Cardiac fibroblast (primary cell): ENCODE results near the gene GLI3.
A peak's percentile ranks its signal among the peaks of the same experiment; 100 is the strongest.

Source experiments
- DNase-seq, 2 donors: peaks; one replicate each; pipeline versions ENCODE4 v3.0.0 to v3.0.0-alpha.2; 2010; ENCODE audit warnings: low read depth in 2 of 2
- H3K4me3 ChIP-seq, 2 donors: replicated peaks in 1 of 2; 1 replicate in 1 of 2; 2 replicates in 1 of 2; pipeline ENCODE4 v1.5.1; 2011; ENCODE audit warnings: low read depth in 2 of 2, low read length in 2 of 2, mild to moderate bottlenecking in 2 of 2, moderate library complexity in 1 of 2
- TF ChIP-seq, protein P1 (sequence below): IDR thresholded peaks from one replicate; pipeline ENCODE4 v1.5.1; 2011; ENCODE audit warnings: low read depth, mild to moderate bottlenecking, low read length, inconsistent platforms

The GLI3 gene

DNA sequence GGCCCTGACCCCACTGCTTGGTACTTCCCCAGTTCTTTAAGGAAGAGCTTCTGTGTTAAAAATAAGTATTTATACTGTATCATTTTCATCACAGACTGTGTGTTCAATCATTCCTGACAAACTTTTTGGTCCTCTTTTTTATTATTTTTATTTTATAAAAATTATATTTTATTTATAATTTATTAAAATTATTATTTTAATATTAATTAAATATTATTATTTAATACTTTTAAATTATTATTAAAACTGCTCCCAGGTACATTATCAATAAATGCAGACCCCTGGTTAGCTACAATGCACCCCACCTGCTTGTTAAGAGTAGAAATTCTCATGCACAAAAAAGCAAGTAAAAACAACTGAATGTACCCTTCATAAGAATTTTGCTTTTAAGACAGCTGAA is 172.0 kb downstream of the GLI3 start:
- no peak overlapping the region for H3K4me3 ChIP-seq
- DNase-seq = no peak
- TF ChIP-seq, protein P1, sequence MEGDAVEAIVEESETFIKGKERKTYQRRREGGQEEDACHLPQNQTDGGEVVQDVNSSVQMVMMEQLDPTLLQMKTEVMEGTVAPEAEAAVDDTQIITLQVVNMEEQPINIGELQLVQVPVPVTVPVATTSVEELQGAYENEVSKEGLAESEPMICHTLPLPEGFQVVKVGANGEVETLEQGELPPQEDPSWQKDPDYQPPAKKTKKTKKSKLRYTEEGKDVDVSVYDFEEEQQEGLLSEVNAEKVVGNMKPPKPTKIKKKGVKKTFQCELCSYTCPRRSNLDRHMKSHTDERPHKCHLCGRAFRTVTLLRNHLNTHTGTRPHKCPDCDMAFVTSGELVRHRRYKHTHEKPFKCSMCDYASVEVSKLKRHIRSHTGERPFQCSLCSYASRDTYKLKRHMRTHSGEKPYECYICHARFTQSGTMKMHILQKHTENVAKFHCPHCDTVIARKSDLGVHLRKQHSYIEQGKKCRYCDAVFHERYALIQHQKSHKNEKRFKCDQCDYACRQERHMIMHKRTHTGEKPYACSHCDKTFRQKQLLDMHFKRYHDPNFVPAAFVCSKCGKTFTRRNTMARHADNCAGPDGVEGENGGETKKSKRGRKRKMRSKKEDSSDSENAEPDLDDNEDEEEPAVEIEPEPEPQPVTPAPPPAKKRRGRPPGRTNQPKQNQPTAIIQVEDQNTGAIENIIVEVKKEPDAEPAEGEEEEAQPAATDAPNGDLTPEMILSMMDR = no peak

- TF ChIP-seq, protein P1 = no peak
- no peak overlapping the region for H3K4me3 ChIP-seq
- no peak for DNase-seq
Measured at GRCh38 chr7:42064534-42064933, 172.5 kb downstream of the GLI3 start.

DNA sequence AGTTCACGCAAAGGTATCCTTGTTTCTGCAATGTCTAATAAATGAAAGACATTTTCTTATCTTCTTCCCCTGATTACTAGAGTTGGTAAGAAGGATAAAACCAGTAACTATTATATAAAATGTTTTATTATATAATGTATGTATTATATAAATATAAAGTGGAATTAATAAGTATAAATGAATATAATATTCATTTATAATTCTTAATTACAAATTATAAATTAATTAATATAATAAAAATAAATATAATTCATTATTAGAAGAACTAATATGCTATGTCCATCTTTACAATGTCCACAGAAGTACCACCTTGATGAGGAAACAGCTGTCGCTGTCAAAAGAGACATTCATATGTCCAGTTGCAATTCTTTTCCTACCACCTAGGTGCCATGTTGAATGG is 177.7 kb downstream of the GLI3 start:
- no peak for DNase-seq
- TF ChIP-seq, protein P1 = no peak

GRCh38 chr7:42057331-42057730 is 179.7 kb downstream of the GLI3 start:
- DNase-seq = no peak
- H3K4me3 ChIP-seq = no peak overlapping the region
- TF ChIP-seq, protein P1 = no peak

More for the DNA sequence above, 177.7 kb downstream of the GLI3 start:
- H3K4me3 ChIP-seq = no peak overlapping the region

GRCh38 chr7:42055171-42055570 is 181.8 kb downstream of the GLI3 start:
- H3K4me3 ChIP-seq = no peak overlapping the region
- DNase-seq = no peak
- TF ChIP-seq, protein P1 = no peak

DNA sequence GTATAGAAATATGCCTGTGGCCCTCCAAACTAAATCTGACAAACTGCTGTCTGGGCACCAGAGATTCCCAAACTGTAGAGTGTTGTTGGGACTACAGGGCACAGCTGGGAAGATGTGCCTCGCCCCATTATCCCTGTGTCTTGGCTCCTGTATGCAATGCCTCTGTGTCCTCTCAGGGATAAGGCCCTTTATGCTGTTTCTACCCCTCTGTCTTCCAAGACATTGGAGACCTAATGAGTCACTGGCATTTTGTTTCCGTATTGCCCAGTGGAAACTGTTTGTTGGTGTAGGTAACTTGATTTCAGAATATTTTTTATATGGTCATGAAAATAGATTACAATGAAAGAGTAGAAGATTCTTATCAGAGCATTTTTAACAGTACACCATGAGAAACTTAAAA is 183.2 kb downstream of the GLI3 start:
- no peak overlapping the region for H3K4me3 ChIP-seq
- TF ChIP-seq, protein P1 = no peak
- DNase-seq = peak in 1 of 2 donors; percentile 16

- TF ChIP-seq, protein P1 = no peak
- no peak overlapping the region for H3K4me3 ChIP-seq
- no peak for DNase-seq
Measured at GRCh38 chr7:42049761-42050160, 187.2 kb downstream of the GLI3 start.
